ENCODE results near the gene CA10. TPM values are rescaled to one million over a fixed set of nuclear protein-coding genes. Genes with fewer than 3 reads are reported as not detected.

Gene CA10
- total and polyA plus RNA-seq, 2 donors: 0.24 to 2.2 TPM

DNA sequence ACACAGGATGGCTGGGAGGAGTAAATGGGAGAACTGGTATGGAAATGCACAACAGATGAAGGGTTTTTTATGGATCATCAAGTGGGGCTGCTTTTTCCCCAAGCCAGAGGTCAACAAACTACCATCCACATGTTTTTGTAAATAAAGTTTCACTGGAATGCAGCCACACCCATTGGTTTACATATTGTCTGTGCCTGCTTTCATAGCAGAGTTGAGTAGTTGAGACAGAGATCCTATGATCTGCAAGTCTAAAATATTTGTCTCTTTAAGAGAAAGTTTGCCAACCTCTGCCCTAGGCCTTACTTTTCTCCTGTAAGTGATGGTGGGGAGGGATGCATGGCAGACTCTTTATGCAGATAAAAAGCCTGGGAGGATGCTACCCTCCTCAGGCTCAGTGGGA, 341.4 kb downstream of the CA10 start:
- Histone ChIP-seq H3K4me1 (ENCODE audit: insufficient read depth) (no peaks in the 10 kb centered on the region), H3K4me3 (ENCODE audit: low read depth, low read length) (no peak overlapping the region), H3K36me3 (ENCODE audit: insufficient read depth) (no peaks in the 10 kb centered on the region), H3K27ac (ENCODE audit: low read depth) (no peak overlapping the region)
- DNase-seq (ENCODE audit: extremely low spot score): no peak

DNA sequence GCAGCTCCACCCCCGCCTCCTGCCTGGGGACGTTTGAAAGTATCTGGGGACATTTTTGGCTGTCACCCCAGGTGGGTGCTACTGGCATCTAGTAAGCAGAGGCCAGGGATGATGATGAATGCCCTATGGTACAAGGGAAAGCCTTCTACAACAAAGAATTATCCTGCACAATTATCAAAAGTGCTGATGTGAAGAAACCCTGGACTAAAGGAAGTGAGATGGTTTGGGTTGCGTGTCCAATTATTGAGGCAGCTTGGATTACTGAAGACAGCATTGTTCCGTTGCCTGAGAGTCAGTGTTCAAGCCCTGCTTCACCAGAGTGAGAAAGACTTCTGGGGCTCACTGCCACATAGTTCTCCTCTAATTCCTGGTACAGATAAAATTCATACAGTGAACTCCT, 343.4 kb downstream of the CA10 start:
- no peak overlapping the region for H3K27ac ChIP-seq (ENCODE audit: low read depth)
- H3K4me1 ChIP-seq (ENCODE audit: insufficient read depth): no peaks in the 10 kb centered on the region
- H3K36me3 ChIP-seq (ENCODE audit: insufficient read depth): no peaks in the 10 kb centered on the region
- DNase-seq (ENCODE audit: extremely low spot score): no peak
- no peak overlapping the region for H3K4me3 ChIP-seq (ENCODE audit: low read depth, low read length)
- WGBS: 67% methylated on average over 4 of the region's 4 CpGs

- H3K36me3 ChIP-seq (ENCODE audit: insufficient read depth): no peaks in the 10 kb centered on the region
Measured at GRCh38 chr17:51814521-51814920, 344.0 kb downstream of the CA10 start.

GRCh38 chr17:51813784-51814174, 344.7 kb downstream of the CA10 start:
- WGBS: 90% methylated on average over 1 of the region's 1 CpG
- Histone ChIP-seq H3K4me1 (ENCODE audit: insufficient read depth) (no peaks in the 10 kb centered on the region), H3K4me3 (ENCODE audit: low read depth, low read length) (no peak overlapping the region), H3K27ac (ENCODE audit: low read depth) (no peak overlapping the region), H3K36me3 (ENCODE audit: insufficient read depth) (no peaks in the 10 kb centered on the region)
- DNase-seq (ENCODE audit: extremely low spot score): no peak

More at GRCh38 chr17:51814521-51814920, 344.0 kb downstream of the CA10 start:
- Histone ChIP-seq H3K4me1 (ENCODE audit: insufficient read depth) (no peaks in the 10 kb centered on the region), H3K4me3 (ENCODE audit: low read depth, low read length) (no peak overlapping the region), H3K27ac (ENCODE audit: low read depth) (no peak overlapping the region)
- no peak for DNase-seq (ENCODE audit: extremely low spot score)

DNA sequence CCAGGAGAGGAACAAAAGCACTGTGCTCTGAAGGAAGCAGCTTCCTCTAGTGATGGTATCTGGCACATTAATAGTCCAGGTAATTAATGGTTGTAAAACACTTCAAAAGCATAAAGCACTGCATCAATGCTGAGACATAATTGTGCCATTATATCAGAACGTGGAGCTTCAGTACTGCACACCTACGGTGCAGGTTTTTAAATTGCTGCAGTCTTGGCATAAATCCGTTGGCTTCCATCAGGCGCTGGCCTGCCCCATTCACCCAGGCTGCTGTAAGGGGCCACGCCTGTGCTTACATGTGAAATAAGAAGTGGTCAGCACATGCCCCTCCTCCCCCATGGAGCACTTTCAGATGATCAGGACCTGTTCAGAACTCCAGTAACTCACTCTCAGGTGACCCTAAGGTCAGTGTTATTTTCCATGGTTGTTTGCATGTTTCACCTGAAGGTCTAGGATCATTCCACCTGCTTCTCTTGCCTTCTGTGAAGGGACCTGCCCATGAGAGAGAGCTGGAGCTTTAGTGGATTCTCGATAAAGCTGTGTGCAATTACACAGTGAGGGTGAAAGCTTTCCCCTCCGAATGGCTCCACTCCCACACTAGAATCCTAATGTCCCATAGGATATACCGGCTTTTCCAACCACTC, 345.3 kb downstream of the CA10 start:
- H3K4me1 ChIP-seq (ENCODE audit: insufficient read depth): no peaks in the 10 kb centered on the region
- 88% methylated on average over 8 of the region's 8 CpGs for WGBS
- H3K36me3 ChIP-seq (ENCODE audit: insufficient read depth): no peaks in the 10 kb centered on the region
- H3K4me3 ChIP-seq (ENCODE audit: low read depth, low read length): no peak overlapping the region
- no peak overlapping the region for H3K27ac ChIP-seq (ENCODE audit: low read depth)
- no peak for DNase-seq (ENCODE audit: extremely low spot score)

GRCh38 chr17:51807460-51807859, 351.1 kb downstream of the CA10 start:
- H3K36me3 ChIP-seq (ENCODE audit: insufficient read depth): no peaks in the 10 kb centered on the region
- no peak overlapping the region for H3K4me3 ChIP-seq (ENCODE audit: low read depth, low read length)
- DNase-seq (ENCODE audit: extremely low spot score): no peak
- no peak overlapping the region for H3K27ac ChIP-seq (ENCODE audit: low read depth)
- H3K4me1 ChIP-seq (ENCODE audit: insufficient read depth): no peaks in the 10 kb centered on the region
- 95% methylated on average over 3 of the region's 3 CpGs for WGBS

- Histone ChIP-seq H3K4me1 (ENCODE audit: insufficient read depth) (no peaks in the 10 kb centered on the region), H3K36me3 (ENCODE audit: insufficient read depth) (no peaks in the 10 kb centered on the region), H3K27ac (ENCODE audit: low read depth) (no peak overlapping the region), H3K4me3 (ENCODE audit: low read depth, low read length) (no peak overlapping the region)
- WGBS: 91% methylated on average over 1 of the region's 1 CpG
- DNase-seq (ENCODE audit: extremely low spot score): no peak
Measured at GRCh38 chr17:51805765-51806164, 352.7 kb downstream of the CA10 start.

GRCh38 chr17:51805185-51805584, 353.3 kb downstream of the CA10 start:
- Histone ChIP-seq H3K27ac (ENCODE audit: low read depth) (no peak overlapping the region), H3K36me3 (ENCODE audit: insufficient read depth) (no peaks in the 10 kb centered on the region), H3K4me3 (ENCODE audit: low read depth, low read length) (no peak overlapping the region), H3K4me1 (ENCODE audit: insufficient read depth) (no peaks in the 10 kb centered on the region)
- DNase-seq (ENCODE audit: extremely low spot score): no peak
- 72% methylated on average over 2 of the region's 2 CpGs for WGBS

DNA sequence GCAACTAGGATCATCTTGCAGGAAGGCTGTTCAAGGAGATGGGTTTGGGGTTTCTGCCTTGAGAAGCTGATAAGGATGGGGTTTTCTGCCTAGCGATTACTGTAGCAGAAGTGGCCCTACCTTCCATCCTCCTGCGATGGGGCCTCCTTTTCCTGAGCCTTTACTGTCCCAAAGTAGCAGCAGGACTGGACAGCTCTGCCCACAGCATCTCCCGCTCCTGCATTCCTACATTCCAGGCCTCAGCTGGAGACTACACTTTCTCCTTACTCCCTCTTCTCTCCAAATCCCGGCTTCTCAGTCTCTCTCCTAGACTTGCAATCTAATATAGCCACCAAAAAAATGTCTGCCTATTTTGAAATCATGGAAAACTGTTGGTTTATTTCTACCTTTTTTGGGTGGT, 355.4 kb downstream of the CA10 start:
- WGBS: 73% methylated on average over 4 of the region's 4 CpGs
- Histone ChIP-seq H3K36me3 (ENCODE audit: insufficient read depth) (no peaks in the 10 kb centered on the region), H3K27ac (ENCODE audit: low read depth) (no peak overlapping the region), H3K4me3 (ENCODE audit: low read depth, low read length) (no peak overlapping the region), H3K4me1 (ENCODE audit: insufficient read depth) (no peaks in the 10 kb centered on the region)
- no peak for DNase-seq (ENCODE audit: extremely low spot score)

DNA sequence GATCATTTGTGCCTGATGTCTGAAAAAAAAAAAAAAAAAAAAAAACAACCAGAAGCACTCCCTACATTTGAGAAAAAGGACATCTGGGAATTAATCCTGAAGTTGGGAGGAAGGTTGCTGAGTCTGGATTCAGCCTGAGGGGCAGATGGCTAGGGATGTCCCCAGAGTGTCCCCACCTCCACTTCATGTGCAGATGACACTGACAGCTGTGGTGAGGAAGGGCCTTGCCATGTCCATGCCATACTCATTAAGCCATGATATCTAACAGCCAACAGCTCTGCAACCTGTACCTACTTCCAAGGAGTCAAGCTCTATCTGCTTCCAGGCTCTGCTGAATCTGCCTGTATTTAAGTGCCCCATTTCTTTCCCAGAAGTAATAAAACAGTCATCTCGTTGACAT, 356.0 kb downstream of the CA10 start:
- Histone ChIP-seq H3K27ac (ENCODE audit: low read depth) (no peak overlapping the region), H3K4me1 (ENCODE audit: insufficient read depth) (no peaks in the 10 kb centered on the region), H3K36me3 (ENCODE audit: insufficient read depth) (no peaks in the 10 kb centered on the region), H3K4me3 (ENCODE audit: low read depth, low read length) (no peak overlapping the region)
- DNase-seq (ENCODE audit: extremely low spot score): no peak
- WGBS: 32% methylated on average over 1 of the region's 1 CpG

DNA sequence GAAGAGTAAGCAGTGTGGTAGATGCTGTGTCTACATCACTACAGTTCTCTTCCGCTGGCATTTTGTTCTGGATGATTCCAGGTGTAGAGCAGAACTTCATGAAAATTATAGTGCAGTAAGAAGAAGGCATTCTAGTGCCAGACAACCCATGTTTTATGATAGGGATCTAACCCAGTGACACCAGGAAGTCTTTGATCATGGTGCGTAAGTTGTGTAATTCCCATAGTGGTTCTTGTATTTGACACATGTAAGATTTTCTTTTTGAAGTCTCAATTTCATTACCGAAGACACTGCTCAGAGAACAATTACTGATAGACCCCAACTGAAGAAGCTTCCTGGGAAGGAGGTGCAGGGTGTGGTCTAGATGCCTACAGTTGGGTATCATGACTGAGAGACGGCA, 356.9 kb downstream of the CA10 start:
- DNase-seq (ENCODE audit: extremely low spot score): no peak
- Histone ChIP-seq H3K4me1 (ENCODE audit: insufficient read depth) (no peaks in the 10 kb centered on the region), H3K36me3 (ENCODE audit: insufficient read depth) (no peaks in the 10 kb centered on the region), H3K4me3 (ENCODE audit: low read depth, low read length) (no peak overlapping the region), H3K27ac (ENCODE audit: low read depth) (no peak overlapping the region)
- 89% methylated on average over 4 of the region's 4 CpGs for WGBS

GRCh38 chr17:51799981-51800380, 358.5 kb downstream of the CA10 start:
- 92% methylated on average over 4 of the region's 4 CpGs for WGBS
- H3K4me1 ChIP-seq (ENCODE audit: insufficient read depth): no peaks in the 10 kb centered on the region
- DNase-seq (ENCODE audit: extremely low spot score): no peak
- no peaks in the 10 kb centered on the region for H3K36me3 ChIP-seq (ENCODE audit: insufficient read depth)
- no peak overlapping the region for H3K4me3 ChIP-seq (ENCODE audit: low read depth, low read length)
- H3K27ac ChIP-seq (ENCODE audit: low read depth): no peak overlapping the region

DNA sequence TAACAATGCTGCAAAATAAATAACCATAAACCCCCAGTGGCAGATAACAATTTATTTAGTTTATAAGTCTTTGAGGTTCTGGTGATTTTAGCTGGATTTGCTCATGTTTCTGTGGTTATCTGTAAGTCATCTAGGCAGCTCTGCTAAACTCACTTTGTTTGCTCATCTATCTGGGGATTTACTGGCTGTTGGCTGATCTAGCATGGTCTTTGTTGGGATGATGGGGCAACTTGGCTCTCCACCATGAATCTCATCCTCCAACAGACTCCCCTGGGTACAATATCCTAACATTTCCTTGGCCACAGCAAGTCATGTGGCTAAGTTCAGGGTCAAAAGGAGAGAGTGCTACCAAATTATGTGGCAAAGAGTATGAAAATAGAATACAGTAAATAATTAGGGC, 359.3 kb downstream of the CA10 start:
- no peak for DNase-seq (ENCODE audit: extremely low spot score)
- no peak overlapping the region for H3K4me3 ChIP-seq (ENCODE audit: low read depth, low read length)
- H3K27ac ChIP-seq (ENCODE audit: low read depth): no peak overlapping the region
- no peaks in the 10 kb centered on the region for H3K36me3 ChIP-seq (ENCODE audit: insufficient read depth)
- no peaks in the 10 kb centered on the region for H3K4me1 ChIP-seq (ENCODE audit: insufficient read depth)

GRCh38 chr17:51797150-51797549, 361.4 kb downstream of the CA10 start:
- no peaks in the 10 kb centered on the region for H3K4me1 ChIP-seq (ENCODE audit: insufficient read depth)
- DNase-seq (ENCODE audit: extremely low spot score): no peak
- H3K27ac ChIP-seq (ENCODE audit: low read depth): no peak overlapping the region
- H3K36me3 ChIP-seq (ENCODE audit: insufficient read depth): no peaks in the 10 kb centered on the region
- H3K4me3 ChIP-seq (ENCODE audit: low read depth, low read length): no peak overlapping the region
- 91% methylated on average over 14 of the region's 14 CpGs for WGBS

DNA sequence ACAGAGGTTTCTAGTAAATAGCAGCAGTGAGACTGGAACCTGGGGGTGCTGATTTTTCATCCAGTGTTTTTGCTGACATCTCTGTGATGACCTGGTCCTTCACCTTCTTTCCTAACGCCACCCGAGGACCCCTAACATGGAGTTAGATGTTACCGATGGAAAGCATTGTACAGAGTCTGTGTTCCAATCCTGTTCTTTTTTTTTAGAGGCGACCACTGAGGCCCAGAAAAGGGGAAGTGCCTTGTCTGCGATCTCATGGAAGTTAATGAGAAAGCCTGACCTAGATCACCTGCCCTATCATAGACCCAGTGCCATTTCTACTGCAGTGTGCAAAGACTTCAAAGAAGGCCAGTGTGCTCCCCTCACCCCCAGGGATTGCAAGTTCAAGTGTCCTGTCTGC, 362.5 kb downstream of the CA10 start:
- no peaks in the 10 kb centered on the region for H3K4me1 ChIP-seq (ENCODE audit: insufficient read depth)
- WGBS: 91% methylated on average over 5 of the region's 5 CpGs
- DNase-seq (ENCODE audit: extremely low spot score): no peak
- H3K36me3 ChIP-seq (ENCODE audit: insufficient read depth): no peaks in the 10 kb centered on the region
- no peak overlapping the region for H3K4me3 ChIP-seq (ENCODE audit: low read depth, low read length)
- H3K27ac ChIP-seq (ENCODE audit: low read depth): no peak overlapping the region

Measured in urinary bladder (tissue), 4 donors.